HepG2 (cell line): Measurements from ENCODE around the gene MED19. TPM values are rescaled to one million over a fixed set of nuclear protein-coding genes. Genes with fewer than 3 reads are reported as not detected.
A peak's percentile ranks its signal among the peaks of the same experiment; 100 is the strongest.

Source experiments
- ARNT2 ChIP-seq: sonication (generic); formaldehyde crosslinking; IDR thresholded peaks from 2 replicates; pipeline ENCODE4 v1.8.0; 2022; ENCODE audit warnings: mild to moderate bottlenecking, low read depth, missing genetic modification reagents, moderate library complexity
- CREM ChIP-seq, 2 experiments: sonication (generic) in 1 of 2; formaldehyde crosslinking in 1 of 2; IDR thresholded peaks; 2 replicates each; pipeline versions ENCODE4 v1.4.0 to v1.6.1; 2016 to 2020; ENCODE audit warnings: antibody characterized with exemption in 1 of 2, mild to moderate bottlenecking in 1 of 2, missing genetic modification reagents in 1 of 2
- ESRRA ChIP-seq: sonication (generic); formaldehyde crosslinking; IDR thresholded peaks from 2 replicates; pipeline ENCODE4 v1.5.1; 2020; ENCODE audit warnings: mild to moderate bottlenecking, low read depth, missing genetic modification reagents
- ETV6 ChIP-seq: sonication (generic); formaldehyde crosslinking; conservative IDR thresholded peaks from 2 replicates; pipeline ENCODE4 v1.4.0; 2020; ENCODE audit warnings: missing genetic modification reagents
- FOXK1 ChIP-seq: sonication (generic); formaldehyde crosslinking; IDR thresholded peaks from 2 replicates; pipeline ENCODE4 v1.4.0; 2020; ENCODE audit warnings: low read depth, missing genetic modification reagents, borderline replicate concordance
- GATAD1 ChIP-seq: IDR thresholded peaks from 2 replicates; pipeline ENCODE4 v1.6.1; 2016; ENCODE audit warnings: missing genetic modification reagents, missing compliant biosample characterization
- MEF2D ChIP-seq: sonication (generic); formaldehyde crosslinking; IDR thresholded peaks from 2 replicates; pipeline ENCODE4 v1.5.1; 2020; ENCODE audit warnings: mild to moderate bottlenecking, missing genetic modification reagents
- SRSF1 ChIP-seq: fragments of 200-400 bp; formaldehyde crosslinking; optimal IDR thresholded peaks from 2 replicates; pipeline ENCODE3; 2017; ENCODE audit warnings: mild to moderate bottlenecking, low read depth, low read length, moderate library complexity
- TBL1XR1 ChIP-seq: fragments of 150-350 bp; IDR thresholded peaks from 2 replicates; pipeline ENCODE4 v1.6.1; 2014; ENCODE audit warnings: borderline replicate concordance, low read length; ENCODE audit not compliant: partially characterized antibody
- ZNF253 ChIP-seq: sonication (generic); formaldehyde crosslinking; IDR thresholded peaks from 2 replicates; pipeline ENCODE4 v1.8.0; 2022; ENCODE audit warnings: mild to moderate bottlenecking, missing genetic modification reagents, borderline replicate concordance
- ZNF354B ChIP-seq: sonication (generic); formaldehyde crosslinking; IDR thresholded peaks from 2 replicates; pipeline ENCODE4 v1.8.0; 2022; ENCODE audit warnings: mild to moderate bottlenecking, missing genetic modification reagents
- ZNF775 ChIP-seq: sonication (generic); formaldehyde crosslinking; IDR thresholded peaks from 2 replicates; pipeline ENCODE4 v1.4.0; 2020; ENCODE audit warnings: missing genetic modification reagents, mild to moderate bottlenecking, moderate library complexity, borderline replicate concordance
- polyA plus RNA-seq, 8 experiments: library from polyadenylated mRNA; depleted of rRNA in 3 of 8; stranded (reverse) in 7 of 8; unstranded in 1 of 8; fragments of >200 nt; fragmentation: Illumina TruSeq in 4 of 8; extraction: Trizol in 4 of 8; gene quantifications; 2 replicates each; pipeline versions ENCODE4 v1.2.1 to v1.2.3, GENCODE V29; 2011 to 2016; ENCODE audit warnings: low read depth in 4 of 8, missing spikeins in 1 of 8, mixed read lengths in 1 of 8; ENCODE audit not compliant: insufficient read depth in 1 of 8
- total RNA-seq, 5 experiments: library from RNA; depleted of rRNA; stranded (reverse); fragments of >200 nt; fragmentation: Illumina TruSeq; extraction: Trizol; gene quantifications; 2 replicates each; pipeline ENCODE4 v1.2.3, GENCODE V29; 2016; ENCODE audit warnings: low read depth in 1 of 5
- TF ChIP-seq, protein P1 (sequence below): sonication (generic); formaldehyde crosslinking; IDR thresholded peaks from 2 replicates; pipeline ENCODE4 v1.4.0; 2020; ENCODE audit warnings: missing genetic modification reagents
- TF ChIP-seq, protein P2 (sequence below): sonication (generic); formaldehyde crosslinking; IDR thresholded peaks from 2 replicates; pipeline ENCODE4 v1.4.0; 2020; ENCODE audit warnings: missing genetic modification reagents
- TF ChIP-seq, protein P3 (sequence below), 2 experiments: sonication (generic) in 1 of 2; formaldehyde crosslinking in 1 of 2; IDR thresholded peaks; 2 replicates each; pipeline versions ENCODE4 v1.6.1 to v1.9.0; 2014 to 2022; ENCODE audit warnings: antibody characterized with exemption in 1 of 2, borderline replicate concordance in 1 of 2, inconsistent platforms in 1 of 2, low read depth in 1 of 2, missing genetic modification reagents in 1 of 2

Gene MED19
- total and polyA plus RNA-seq, 2 of the 13 experiments (the other 11 are each of a cell fraction or from before 2014, with no cell fraction given) = 12.9 to 13.8 TPM

DNA sequence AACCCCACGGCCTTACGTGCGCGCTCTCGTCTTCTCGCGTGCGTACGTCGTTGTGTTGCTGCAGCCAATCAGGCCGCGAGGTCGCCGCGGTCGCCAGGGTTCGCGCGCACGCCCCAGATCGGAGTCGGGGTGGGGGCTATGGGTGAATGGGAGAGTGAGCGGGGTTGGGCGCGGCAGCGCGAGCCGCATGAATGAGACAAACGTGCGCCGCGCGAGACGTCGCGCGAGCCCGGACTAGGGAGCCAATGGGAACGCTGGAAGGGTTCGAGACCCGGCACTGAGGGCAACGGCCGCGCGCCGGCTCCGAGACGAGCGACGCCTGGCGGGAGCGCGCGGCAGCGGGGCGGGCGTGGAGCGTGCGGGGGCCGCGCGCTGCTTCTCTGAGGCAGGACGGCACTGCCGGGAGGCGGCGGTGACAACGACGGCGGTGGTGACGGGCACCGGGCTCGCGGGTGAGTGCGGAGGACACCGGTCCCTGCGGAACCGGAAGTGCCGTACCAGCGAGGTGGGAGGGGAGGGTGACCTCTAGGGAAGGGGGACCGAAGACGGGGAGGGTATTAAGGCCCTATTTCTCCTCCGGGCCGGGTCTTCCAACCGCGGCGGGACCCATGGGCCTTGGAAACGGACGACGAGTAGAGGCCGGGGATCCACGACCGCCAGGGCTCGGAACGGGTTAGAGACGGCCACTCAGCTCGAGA lies 44.1 kb downstream of the MED19 start, which contains the start of gene ZDHHC5 (continued):
- TF ChIP-seq, protein P1, sequence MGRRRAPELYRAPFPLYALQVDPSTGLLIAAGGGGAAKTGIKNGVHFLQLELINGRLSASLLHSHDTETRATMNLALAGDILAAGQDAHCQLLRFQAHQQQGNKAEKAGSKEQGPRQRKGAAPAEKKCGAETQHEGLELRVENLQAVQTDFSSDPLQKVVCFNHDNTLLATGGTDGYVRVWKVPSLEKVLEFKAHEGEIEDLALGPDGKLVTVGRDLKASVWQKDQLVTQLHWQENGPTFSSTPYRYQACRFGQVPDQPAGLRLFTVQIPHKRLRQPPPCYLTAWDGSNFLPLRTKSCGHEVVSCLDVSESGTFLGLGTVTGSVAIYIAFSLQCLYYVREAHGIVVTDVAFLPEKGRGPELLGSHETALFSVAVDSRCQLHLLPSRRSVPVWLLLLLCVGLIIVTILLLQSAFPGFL = no peak
- TF ChIP-seq FOXK1 (CRISPR knock-in tag) = peak; percentile 12; the same call in 1 of the 2 replicates
- 0 out of 2 replicates have a peak, but pooled peaks have one; percentile 6 for TF ChIP-seq ZNF354B (CRISPR knock-in tag)
- no peak for TF ChIP-seq ETV6
- TF ChIP-seq, protein P2, sequence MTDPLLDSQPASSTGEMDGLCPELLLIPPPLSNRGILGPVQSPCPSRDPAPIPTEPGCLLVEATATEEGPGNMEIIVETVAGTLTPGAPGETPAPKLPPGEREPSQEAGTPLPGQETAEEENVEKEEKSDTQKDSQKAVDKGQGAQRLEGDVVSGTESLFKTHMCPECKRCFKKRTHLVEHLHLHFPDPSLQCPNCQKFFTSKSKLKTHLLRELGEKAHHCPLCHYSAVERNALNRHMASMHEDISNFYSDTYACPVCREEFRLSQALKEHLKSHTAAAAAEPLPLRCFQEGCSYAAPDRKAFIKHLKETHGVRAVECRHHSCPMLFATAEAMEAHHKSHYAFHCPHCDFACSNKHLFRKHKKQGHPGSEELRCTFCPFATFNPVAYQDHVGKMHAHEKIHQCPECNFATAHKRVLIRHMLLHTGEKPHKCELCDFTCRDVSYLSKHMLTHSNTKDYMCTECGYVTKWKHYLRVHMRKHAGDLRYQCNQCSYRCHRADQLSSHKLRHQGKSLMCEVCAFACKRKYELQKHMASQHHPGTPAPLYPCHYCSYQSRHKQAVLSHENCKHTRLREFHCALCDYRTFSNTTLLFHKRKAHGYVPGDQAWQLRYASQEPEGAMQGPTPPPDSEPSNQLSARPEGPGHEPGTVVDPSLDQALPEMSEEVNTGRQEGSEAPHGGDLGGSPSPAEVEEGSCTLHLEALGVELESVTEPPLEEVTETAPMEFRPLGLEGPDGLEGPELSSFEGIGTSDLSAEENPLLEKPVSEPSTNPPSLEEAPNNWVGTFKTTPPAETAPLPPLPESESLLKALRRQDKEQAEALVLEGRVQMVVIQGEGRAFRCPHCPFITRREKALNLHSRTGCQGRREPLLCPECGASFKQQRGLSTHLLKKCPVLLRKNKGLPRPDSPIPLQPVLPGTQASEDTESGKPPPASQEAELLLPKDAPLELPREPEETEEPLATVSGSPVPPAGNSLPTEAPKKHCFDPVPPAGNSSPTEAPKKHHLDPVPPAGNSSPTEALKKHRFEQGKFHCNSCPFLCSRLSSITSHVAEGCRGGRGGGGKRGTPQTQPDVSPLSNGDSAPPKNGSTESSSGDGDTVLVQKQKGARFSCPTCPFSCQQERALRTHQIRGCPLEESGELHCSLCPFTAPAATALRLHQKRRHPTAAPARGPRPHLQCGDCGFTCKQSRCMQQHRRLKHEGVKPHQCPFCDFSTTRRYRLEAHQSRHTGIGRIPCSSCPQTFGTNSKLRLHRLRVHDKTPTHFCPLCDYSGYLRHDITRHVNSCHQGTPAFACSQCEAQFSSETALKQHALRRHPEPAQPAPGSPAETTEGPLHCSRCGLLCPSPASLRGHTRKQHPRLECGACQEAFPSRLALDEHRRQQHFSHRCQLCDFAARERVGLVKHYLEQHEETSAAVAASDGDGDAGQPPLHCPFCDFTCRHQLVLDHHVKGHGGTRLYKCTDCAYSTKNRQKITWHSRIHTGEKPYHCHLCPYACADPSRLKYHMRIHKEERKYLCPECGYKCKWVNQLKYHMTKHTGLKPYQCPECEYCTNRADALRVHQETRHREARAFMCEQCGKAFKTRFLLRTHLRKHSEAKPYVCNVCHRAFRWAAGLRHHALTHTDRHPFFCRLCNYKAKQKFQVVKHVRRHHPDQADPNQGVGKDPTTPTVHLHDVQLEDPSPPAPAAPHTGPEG (CRISPR knock-in tag) = no peak
- TF ChIP-seq ARNT2 (CRISPR knock-in tag) = peak; percentile 96
- 0 out of 2 replicates have a peak, but pooled peaks have one; percentile 5 for TF ChIP-seq MEF2D
- TF ChIP-seq, protein P3, sequence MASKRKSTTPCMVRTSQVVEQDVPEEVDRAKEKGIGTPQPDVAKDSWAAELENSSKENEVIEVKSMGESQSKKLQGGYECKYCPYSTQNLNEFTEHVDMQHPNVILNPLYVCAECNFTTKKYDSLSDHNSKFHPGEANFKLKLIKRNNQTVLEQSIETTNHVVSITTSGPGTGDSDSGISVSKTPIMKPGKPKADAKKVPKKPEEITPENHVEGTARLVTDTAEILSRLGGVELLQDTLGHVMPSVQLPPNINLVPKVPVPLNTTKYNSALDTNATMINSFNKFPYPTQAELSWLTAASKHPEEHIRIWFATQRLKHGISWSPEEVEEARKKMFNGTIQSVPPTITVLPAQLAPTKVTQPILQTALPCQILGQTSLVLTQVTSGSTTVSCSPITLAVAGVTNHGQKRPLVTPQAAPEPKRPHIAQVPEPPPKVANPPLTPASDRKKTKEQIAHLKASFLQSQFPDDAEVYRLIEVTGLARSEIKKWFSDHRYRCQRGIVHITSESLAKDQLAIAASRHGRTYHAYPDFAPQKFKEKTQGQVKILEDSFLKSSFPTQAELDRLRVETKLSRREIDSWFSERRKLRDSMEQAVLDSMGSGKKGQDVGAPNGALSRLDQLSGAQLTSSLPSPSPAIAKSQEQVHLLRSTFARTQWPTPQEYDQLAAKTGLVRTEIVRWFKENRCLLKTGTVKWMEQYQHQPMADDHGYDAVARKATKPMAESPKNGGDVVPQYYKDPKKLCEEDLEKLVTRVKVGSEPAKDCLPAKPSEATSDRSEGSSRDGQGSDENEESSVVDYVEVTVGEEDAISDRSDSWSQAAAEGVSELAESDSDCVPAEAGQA (IDR thresholded peaks at IDR 0.05; ENCODE audit: low read depth) = peak; percentile 68
- TF ChIP-seq, protein P3 (CRISPR knock-in tag; IDR thresholded peaks at IDR 0.05; ENCODE audit: borderline replicate concordance) = no peak; the same call in 1 of the 2 replicates
- TF ChIP-seq ZNF775 = no peak
- TF ChIP-seq ESRRA (CRISPR knock-in tag) = peak; percentile 20; the same call in 1 of the 2 replicates
- TF ChIP-seq SRSF1 = peak; percentile 76
- no peak for TF ChIP-seq CREM (IDR thresholded peaks at IDR 0.05)
- TF ChIP-seq CREM (CRISPR knock-in tag; IDR thresholded peaks at IDR 0.05) = no peak
- TF ChIP-seq ZNF253 (CRISPR knock-in tag) = 0 out of 2 replicates have a peak, but pooled peaks have one; percentile 50
- peak; percentile 84 for TF ChIP-seq GATAD1
- no peak for TF ChIP-seq TBL1XR1
